Common myeloid progenitor, CD34-positive (primary cell): ENCODE data around the gene RHBDD3.

Experiments used
- CTCF ChIA-PET: fragments of 350-600 bp; sonication (Branson Sonifier 250); formaldehyde crosslinking; loops from one replicate; lab custom pipeline; 2021; ENCODE audit warnings: antibody characterized with exemption; lab: Charles Lee
- POLR2A ChIA-PET: fragments of 350-600 bp; sonication (Branson Sonifier 250); formaldehyde crosslinking; loops from one replicate; lab custom pipeline; 2021; ENCODE audit warnings: antibody characterized with exemption; lab: Charles Lee
- DNase-seq, 3 donors: peaks; one replicate each; pipeline versions ENCODE4 v3.0.0 to v3.0.0-alpha.2; 2013
- H3K27ac ChIP-seq, 2 experiments: 1 replicate in 1 of 2; 2 replicates in 1 of 2; pipeline ENCODE4 v1.7.0; 2013; ENCODE audit warnings: inconsistent platforms in 2 of 2, low read length in 2 of 2, mild to moderate bottlenecking in 2 of 2, low read depth in 1 of 2, moderate library complexity in 1 of 2; ENCODE audit not compliant: severe bottlenecking in 2 of 2, insufficient read depth in 1 of 2, poor library complexity in 1 of 2
- H3K27me3 ChIP-seq, 5 experiments: replicated peaks in 2 of 5; 1 replicate in 3 of 5; 2 replicates in 2 of 5; pipeline versions ENCODE4 v1.6.1 to v1.7.0; 2013; ENCODE audit warnings: low read length in 4 of 5, mild to moderate bottlenecking in 2 of 5, moderate library complexity in 2 of 5, inconsistent platforms in 1 of 5; ENCODE audit not compliant: insufficient read depth in 5 of 5, control insufficient read depth in 4 of 5
- H3K36me3 ChIP-seq, 4 experiments: 1 replicate in 2 of 4; 2 replicates in 2 of 4; pipeline versions ENCODE4 v1.6.1 to v1.7.0; 2013; ENCODE audit warnings: low read length in 3 of 4, control low read depth in 1 of 4, mild to moderate bottlenecking in 1 of 4; ENCODE audit not compliant: control insufficient read depth in 4 of 4, insufficient read depth in 4 of 4
- H3K4me1 ChIP-seq, 4 experiments: 1 replicate in 3 of 4; 2 replicates in 1 of 4; pipeline versions ENCODE4 v1.6.1 to v1.7.1; 2013; ENCODE audit warnings: low read length in 3 of 4, mild to moderate bottlenecking in 3 of 4, control low read depth in 1 of 4, inconsistent platforms in 1 of 4, moderate library complexity in 1 of 4; ENCODE audit not compliant: control insufficient read depth in 4 of 4, insufficient read depth in 4 of 4; ENCODE audit errors: control extremely low read depth in 1 of 4
- H3K4me3 ChIP-seq, 7 experiments: 1 replicate in 4 of 7; 2 replicates in 3 of 7; pipeline versions ENCODE4 v1.5.1 to v1.7.0; 2013; ENCODE audit warnings: mild to moderate bottlenecking in 7 of 7, low read length in 6 of 7, moderate library complexity in 6 of 7, inconsistent platforms in 2 of 7, low read depth in 2 of 7, control low read depth in 1 of 7; ENCODE audit not compliant: insufficient read depth in 4 of 7, control insufficient read depth in 1 of 7; ENCODE audit errors: extremely low read depth in 1 of 7
- H3K9me3 ChIP-seq, 5 experiments: 1 replicate in 4 of 5; 2 replicates in 1 of 5; pipeline versions ENCODE4 v1.6.1 to v1.7.1; 2013; ENCODE audit warnings: low read length in 4 of 5, mild to moderate bottlenecking in 2 of 5, inconsistent platforms in 1 of 5, low read depth in 1 of 5, moderate library complexity in 1 of 5; ENCODE audit not compliant: control insufficient read depth in 4 of 5, insufficient read depth in 2 of 5; ENCODE audit errors: control extremely low read depth in 1 of 5
- WGBS: methylation state at CpG from one replicate; pipeline ENCODE4 v1.1.5; 2013; ENCODE audit not compliant: insufficient coverage; 5-methylcytosine and 5-hydroxymethylcytosine counted together

RHBDD3 gene

DNA sequence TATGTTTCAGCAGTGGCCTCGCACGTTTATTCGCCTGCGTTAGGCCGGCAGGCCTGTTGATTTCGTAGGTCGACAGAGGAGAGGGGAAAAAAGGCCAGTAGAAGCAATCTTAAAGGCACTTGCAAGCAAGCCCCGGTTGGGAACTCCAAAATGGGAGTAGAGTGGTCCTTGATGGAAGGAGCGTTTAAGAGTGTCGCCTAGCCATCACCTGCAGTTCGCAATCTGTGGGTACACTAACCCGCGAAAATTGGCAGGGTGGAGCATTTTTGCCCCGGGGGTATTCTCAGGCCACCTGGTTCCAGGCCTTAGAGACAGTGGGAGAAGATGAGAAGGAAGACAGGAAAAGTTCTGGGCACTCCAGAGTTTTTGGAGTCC is 1.4 kb upstream of the RHBDD3 start:
- POLR2A ChIA-PET: interaction anchor here (1.2 kb wide), 1 partner anchor 66 kb away, joined by 4 read pairs; no protein-coding TSS in a partner anchor
- Histone ChIP-seq H3K36me3 (peaks cover 17 to 70% (median 31%) of the 10 kb centered on the region in 4 experiments), H3K9me3 (no peaks in the 10 kb centered on the region), H3K27ac (peak overlapping the region; percentile 100), H3K4me3 (peak overlapping the region; percentile 72 to 95 (median 89)), H3K27me3 (no peaks in the 10 kb centered on the region), H3K4me1 (peaks cover 31 to 58% (median 40%) of the 10 kb centered on the region in 4 experiments)
- under 1% methylated on average over 14 of the region's 14 CpGs for WGBS
- CTCF ChIA-PET: interaction anchor here (1.0 kb wide), 1 partner anchor 23 kb away, joined by 3 read pairs; no protein-coding TSS in a partner anchor
- DNase-seq: no peak

DNA sequence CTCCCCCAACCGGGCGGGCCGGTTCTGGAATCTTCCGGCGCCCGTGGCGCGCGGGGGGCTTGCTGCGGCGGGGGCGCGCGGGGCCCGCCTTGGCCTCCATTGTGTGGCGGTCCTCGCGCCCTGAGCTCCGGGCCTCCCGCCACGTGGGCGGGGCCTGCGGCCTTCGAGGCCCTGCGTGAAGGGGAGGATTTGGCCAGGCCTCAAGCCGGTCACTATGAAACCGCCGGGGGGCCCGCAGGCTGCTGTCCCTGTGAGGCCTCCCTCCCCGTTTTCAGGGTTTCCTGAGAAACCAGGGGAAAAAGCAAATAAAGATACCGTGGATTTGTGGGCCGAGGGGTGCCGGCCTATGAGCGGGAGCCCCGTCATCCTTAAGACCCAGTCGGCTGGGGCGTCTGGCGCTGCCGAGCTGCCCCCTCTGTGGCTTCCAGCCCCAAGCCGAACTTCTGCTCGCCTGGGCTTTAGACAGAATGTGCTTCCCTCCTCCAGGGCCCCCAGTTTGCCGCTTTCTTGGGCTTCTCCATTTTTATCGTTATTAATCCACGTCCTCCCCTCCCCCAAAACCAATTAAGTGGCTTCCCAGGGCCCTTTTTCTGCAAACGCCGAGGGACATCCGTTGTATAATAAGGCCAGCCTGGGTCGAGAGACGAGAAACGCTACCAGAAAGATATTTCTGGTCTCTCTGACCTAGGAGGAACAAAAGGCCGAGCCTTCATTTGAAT is 889 bp upstream of the RHBDD3 start:
- CTCF ChIA-PET: interaction anchor here (0.8 to 1.3 kb wide), 2 partner anchors 8 to 18 kb away, joined by 3 read pairs; no protein-coding TSS in a partner anchor
- Histone ChIP-seq H3K4me3 (peak overlapping the region; percentile 72 to 95 (median 89)), H3K27ac (peak overlapping the region; percentile 100), H3K9me3 (no peaks in the 10 kb centered on the region), H3K4me1 (peaks cover 31 to 58% (median 40%) of the 10 kb centered on the region in 4 experiments), H3K27me3 (no peaks in the 10 kb centered on the region), H3K36me3 (peaks cover 11 to 70% (median 29%) of the 10 kb centered on the region in 4 experiments)
- whole genome bisulfite sequencing: 0% methylated on average over 47 of the region's 51 CpGs
- peak; percentile 33 to 75 (median 72) for DNase-seq
- POLR2A ChIA-PET: interaction anchor here (0.7 to 1.2 kb wide), 2 partner anchors 35 to 65 kb away, joined by 4 to 7 read pairs; no protein-coding TSS in a partner anchor

DNA sequence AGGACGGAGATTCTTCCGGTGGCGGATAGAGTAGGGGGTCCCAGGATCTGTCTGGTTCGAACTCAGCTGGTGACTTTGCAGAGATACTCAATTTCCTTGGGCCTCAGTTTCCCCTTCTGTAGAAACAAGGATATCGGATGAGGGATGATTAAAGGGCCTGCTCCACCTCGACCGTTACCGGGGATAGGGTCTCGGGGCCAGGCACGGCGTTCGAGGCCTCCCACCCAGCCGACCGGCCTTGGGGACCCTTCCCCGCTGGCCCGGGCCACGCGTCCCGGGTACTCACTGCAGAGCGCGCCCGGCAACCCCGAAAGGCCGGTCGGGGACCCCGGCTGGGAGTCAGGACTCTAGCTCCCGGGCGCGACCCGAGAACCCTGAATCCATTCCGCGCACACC is 321 bp downstream of the RHBDD3 start:
- peaks cover 4 to 60% (median 19%) of the 10 kb centered on the region in 4 experiments for H3K36me3 ChIP-seq
- DNase-seq: no peak
- ChIA-PET CTCF (interaction anchor here (1.1 to 1.3 kb wide), 4 partner anchors 9 to 22 kb away, joined by 3 to 5 read pairs (median 4); no protein-coding TSS in a partner anchor), POLR2A (interaction anchor here (0.6 to 0.7 kb wide), 3 partner anchors 32 to 55 kb away, joined by 3 read pairs; no protein-coding TSS in a partner anchor)
- peaks cover 31 to 54% (median 40%) of the 10 kb centered on the region in 4 experiments for H3K4me1 ChIP-seq
- H3K27ac ChIP-seq: peak overlapping the region; percentile 100
- no peaks in the 10 kb centered on the region for H3K9me3 ChIP-seq
- WGBS: under 1% methylated on average over 31 of the region's 32 CpGs
- H3K27me3 ChIP-seq: no peaks in the 10 kb centered on the region
- H3K4me3 ChIP-seq: peak overlapping the region; percentile 72 to 95 (median 89)

DNA sequence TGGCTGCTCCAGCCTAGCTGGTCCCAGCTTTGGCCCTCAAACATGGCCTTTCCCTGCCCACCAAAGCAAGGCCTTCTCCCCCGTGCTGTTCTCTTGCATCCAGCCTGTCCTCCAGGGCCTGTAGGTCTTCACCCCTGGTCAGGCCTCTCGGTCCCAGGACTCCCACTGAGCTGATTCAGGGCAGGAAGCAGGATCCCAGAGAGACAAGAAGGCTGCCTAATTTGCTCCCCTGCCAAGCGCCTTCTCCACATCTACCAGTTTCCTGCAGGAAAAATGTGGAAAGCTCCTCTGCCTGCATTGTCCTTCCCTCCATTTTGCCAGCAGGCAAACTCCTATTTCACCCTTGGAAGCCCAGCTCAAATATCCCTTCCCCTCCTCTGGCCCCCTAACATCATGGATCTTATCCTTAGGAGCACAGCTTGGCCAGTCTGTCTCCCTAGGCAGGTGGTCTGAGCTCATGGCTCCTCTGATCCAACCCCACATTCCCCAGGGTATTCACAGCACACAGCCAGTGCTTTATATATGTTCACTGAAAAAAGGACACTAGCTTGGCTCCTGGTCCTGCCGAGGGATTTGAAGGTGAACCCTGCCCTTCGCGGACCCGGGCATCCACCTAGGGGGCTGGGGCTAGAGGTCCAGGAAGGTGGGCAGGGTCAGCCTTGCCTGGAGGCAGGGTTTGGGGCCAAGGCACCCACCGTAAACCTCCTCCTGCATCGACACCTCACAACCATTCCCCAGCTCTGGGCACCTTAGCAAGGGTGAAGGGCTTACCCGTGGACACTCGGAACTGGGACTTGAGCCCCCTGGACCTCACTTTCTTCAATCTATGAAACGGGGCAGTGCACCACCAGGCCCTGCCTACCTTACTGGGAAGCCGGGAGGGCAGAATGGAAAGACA is 968 bp downstream of the RHBDD3 start:
- DNase-seq: no peak
- H3K4me3 ChIP-seq: peak overlapping the region; percentile 72 to 95 (median 89)
- H3K27me3 ChIP-seq: no peaks in the 10 kb centered on the region
- POLR2A ChIA-PET: interaction anchor here (0.6 to 0.7 kb wide), 2 partner anchors 31 to 37 kb away, joined by 3 read pairs; no protein-coding TSS in a partner anchor
- H3K9me3 ChIP-seq: no peaks in the 10 kb centered on the region
- CTCF ChIA-PET: interaction anchor here (1.1 to 1.3 kb wide), 4 partner anchors 8 to 21 kb away, joined by 3 to 5 read pairs (median 4); no protein-coding TSS in a partner anchor
- WGBS: 16% methylated on average over 10 of the region's 13 CpGs
- peaks cover under 1 to 54% (median 15%) of the 10 kb centered on the region in 4 experiments for H3K36me3 ChIP-seq
- peak overlapping the region; percentile 100 for H3K27ac ChIP-seq
- peaks cover 31 to 51% (median 40%) of the 10 kb centered on the region in 4 experiments for H3K4me1 ChIP-seq

DNA sequence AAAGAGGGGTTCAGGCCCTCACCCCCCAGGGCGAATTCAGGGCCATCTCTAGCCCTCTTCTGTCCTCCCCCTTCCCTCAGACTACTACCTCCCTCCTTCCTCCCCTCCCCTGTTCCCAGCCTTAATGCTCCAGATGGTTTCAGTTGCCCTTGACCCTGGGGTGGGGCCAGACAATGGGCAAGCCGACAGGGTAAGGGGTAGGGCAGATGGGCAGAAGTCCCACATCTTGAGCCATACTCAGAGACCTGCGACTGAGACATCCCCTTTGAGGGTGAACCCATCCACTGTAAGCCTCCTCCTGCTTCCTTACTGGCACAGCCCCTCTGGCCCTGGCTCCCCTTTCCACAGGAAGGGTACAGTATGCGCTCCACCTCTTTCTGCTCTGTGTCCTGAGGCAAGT is 1.9 kb downstream of the RHBDD3 start:
- Histone ChIP-seq H3K4me1 (peaks cover 22 to 42% (median 33%) of the 10 kb centered on the region in 4 experiments), H3K9me3 (no peaks in the 10 kb centered on the region), H3K4me3 (peak overlapping the region in 1 of 7 experiments; percentile 77), H3K27me3 (no peaks in the 10 kb centered on the region), H3K27ac (no peak overlapping the region), H3K36me3 (peaks cover 0 to 48% (median 16%) of the 10 kb centered on the region in 4 experiments)
- CTCF ChIA-PET: no interaction called here
- 89% methylated on average over 2 of the region's 4 CpGs for WGBS
- POLR2A ChIA-PET: no interaction called here
- DNase-seq: no peak

DNA sequence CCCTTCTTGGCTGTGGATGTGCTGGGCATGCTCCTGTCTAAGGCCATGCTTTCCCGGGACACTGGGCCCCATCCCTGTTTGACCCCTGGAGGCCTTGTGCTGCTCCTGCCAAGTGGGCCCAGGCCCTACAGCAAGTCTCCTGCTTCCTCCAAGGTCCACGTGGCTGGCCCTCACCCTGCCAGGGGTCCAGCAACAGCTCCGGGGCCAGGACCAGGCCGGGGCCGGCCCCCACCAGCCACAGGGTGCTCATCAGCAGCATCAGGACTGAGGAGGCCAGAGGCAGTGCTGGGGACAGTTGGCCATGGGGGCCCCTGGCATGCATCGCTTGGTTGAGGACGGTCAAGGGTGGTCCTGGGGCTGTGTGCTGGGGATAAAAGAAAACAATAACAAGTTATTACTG is 2.5 kb downstream of the RHBDD3 start:
- 100% methylated on average over 4 of the region's 7 CpGs for WGBS
- H3K27me3 ChIP-seq: no peaks in the 10 kb centered on the region
- ChIA-PET POLR2A (interaction anchor here (0.6 kb wide), 1 partner anchor 39 kb away, joined by 3 read pairs; no protein-coding TSS in a partner anchor), CTCF (no interaction called here)
- peaks cover 0 to 47% (median 22%) of the 10 kb centered on the region in 4 experiments for H3K36me3 ChIP-seq
- peaks cover 17 to 36% (median 26%) of the 10 kb centered on the region in 4 experiments for H3K4me1 ChIP-seq
- H3K9me3 ChIP-seq: no peaks in the 10 kb centered on the region
- H3K4me3 ChIP-seq: no peak overlapping the region
- DNase-seq: no peak
- peak overlapping the region in 1 of 2 experiments; percentile 25 for H3K27ac ChIP-seq
